Measurements from ENCODE around the gene ANO4.
"Not testable (repeated sequence)": the region's sequence is repeated elsewhere in the genome, so short reads cannot be mapped to it uniquely, and the experiment has no call there.

The ANO4 gene

DNA sequence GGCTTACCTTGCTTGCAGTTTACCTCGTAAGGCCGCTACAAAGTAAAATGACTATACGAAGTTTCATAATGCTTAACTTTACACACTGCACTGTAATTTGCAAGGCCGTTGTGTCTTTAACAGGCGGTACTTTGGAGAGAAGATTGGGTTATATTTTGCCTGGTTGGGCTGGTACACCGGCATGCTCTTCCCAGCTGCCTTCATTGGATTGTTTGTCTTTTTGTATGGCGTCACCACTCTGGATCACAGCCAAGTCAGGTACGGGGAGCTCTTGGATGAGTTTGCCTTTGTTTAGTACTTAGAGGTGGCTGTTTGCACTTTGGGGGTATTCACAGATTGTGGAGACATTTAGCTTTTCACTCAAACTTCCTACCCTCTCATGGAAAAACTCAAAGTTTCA is 247.6 kb downstream of the ANO4 start:
- no peak for DNase-seq (ENCODE audit: low read depth)

- no peak for DNase-seq (ENCODE audit: low read depth)
Measured at GRCh38 chr12:101044512-101045059, 250.0 kb downstream of the ANO4 start.

GRCh38 chr12:101045486-101046464 is 251.2 kb downstream of the ANO4 start:
- DNase-seq (ENCODE audit: low read depth) = no peak

GRCh38 chr12:101047652-101048051 is 253.1 kb downstream of the ANO4 start:
- no peak for DNase-seq (ENCODE audit: low read depth)

GRCh38 chr12:101050631-101051030 is 256.1 kb downstream of the ANO4 start:
- no peak for DNase-seq (ENCODE audit: low read depth)

DNA sequence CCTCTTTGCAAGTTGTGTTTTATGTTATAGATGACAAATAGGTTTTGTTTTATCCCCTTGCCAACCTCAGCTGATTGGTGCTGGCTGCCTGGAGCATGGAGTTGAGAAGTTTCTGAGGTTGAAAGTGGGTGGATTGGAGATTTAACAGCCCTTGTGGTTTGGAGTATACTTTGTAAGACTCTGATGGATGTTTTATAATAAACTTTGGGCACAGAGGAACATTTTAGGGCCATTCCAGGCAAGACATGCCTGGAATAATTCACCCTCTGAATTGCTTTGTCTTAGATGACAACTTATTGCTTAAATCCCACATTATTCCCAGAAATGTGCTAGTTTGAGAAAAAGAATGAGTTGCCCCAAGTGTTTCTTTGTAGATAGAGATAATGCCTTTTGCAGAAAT is 256.6 kb downstream of the ANO4 start:
- no peak for DNase-seq (ENCODE audit: low read depth)

DNA sequence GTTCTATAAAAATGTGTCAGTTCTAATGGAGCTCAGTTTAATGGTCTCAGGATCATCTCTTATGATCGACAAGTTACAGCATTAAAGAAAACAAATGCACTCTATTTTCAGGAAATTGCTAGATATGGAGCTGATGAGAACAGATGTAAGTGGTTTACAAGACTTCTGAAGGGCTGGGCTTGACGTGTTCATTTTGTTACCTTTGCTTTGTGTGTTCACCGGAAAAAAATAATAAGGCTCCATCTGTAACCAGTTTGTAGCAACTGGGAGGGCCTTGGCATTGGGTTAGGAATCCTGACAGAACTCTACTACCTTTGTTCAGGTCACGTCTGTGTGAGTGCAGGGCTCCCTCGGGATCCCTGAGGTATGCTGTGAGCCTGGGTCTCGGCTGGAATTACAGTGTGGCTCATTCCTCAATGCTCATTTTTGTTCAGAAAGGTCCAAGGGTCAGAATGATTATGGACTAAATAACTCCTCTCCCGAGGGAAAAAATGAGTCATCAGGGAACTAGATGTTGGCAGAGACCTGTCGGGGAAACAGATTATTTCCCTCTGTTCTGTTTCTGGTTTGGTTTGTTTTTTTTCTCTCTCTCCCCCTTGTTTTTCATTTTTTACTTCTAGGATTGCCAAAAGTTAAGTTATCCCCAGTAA is 257.4 kb downstream of the ANO4 start:
- peak; percentile 78 for DNase-seq (ENCODE audit: low read depth)

DNA sequence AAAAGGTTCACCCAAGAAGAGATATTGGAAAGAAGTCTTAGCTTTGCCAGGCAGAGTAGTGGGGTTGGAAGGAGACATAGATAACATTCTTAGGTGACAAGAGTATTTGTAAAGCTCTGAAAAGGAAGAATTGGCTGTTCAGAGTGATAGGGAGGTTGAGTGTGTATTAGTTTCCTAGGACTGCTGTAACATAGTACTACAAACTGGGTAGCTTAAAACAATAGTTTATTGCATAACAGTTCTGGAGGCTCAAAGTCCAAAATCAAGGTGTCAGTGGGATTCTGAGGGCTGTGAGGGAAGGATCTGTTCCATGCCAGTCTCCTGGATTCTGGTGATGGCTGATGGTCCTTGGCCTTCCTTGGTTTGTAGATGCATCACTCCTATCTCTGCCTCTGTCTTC is 258.6 kb downstream of the ANO4 start:
- no peak for DNase-seq (ENCODE audit: low read depth)

DNA sequence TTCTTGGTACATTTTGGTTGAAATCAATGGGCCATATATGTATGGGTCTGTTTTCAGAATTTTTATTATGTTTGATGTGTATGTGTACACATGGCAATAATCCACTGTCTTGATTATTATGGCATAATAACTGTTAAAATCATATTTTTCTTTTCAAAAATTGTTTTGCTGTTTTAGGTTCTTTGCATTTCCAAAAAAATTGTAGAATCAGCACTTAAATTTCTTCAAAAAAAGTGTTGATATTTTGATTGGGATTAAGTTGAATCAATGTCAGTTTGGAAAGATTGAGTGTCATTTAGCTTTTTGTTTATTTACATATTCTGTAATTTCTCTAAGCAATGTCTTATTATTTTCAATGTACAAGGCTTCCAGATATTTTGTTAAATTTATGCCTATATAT is 261.4 kb downstream of the ANO4 start:
- DNase-seq (ENCODE audit: low read depth) = no peak

- DNase-seq (ENCODE audit: low read depth) = not testable (repeated sequence)
Measured at GRCh38 chr12:101062508-101062907, 267.9 kb downstream of the ANO4 start.

GRCh38 chr12:101064721-101065120 is 270.1 kb downstream of the ANO4 start:
- DNase-seq (ENCODE audit: low read depth) = no peak

DNA sequence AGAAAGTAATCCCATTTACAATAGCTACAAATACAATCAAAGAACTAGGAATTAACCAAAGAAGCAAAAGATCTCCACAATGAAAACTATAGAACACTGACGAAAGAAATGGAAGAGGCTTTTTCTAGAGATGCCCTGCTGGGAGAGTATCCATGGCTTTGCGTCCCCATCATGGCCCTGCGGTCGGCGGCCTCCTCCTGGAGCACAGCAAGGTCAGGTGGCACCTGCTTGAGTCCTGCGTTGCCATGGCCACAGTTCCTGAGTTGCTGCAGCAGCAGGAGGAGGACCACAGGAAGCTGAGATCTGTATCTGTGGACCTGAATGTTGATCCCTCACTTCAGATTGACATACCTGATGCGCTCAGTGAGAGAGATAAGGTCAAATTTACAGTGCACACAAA is 271.9 kb downstream of the ANO4 start:
- no peak for DNase-seq (ENCODE audit: low read depth)

GRCh38 chr12:101068402-101068801 is 273.8 kb downstream of the ANO4 start:
- DNase-seq (ENCODE audit: low read depth) = no peak

- DNase-seq (ENCODE audit: low read depth) = no peak
Measured at GRCh38 chr12:101068836-101069235, 274.3 kb downstream of the ANO4 start.

- DNase-seq (ENCODE audit: low read depth) = no peak
Measured at GRCh38 chr12:101074940-101075680, 280.5 kb downstream of the ANO4 start.

DNA sequence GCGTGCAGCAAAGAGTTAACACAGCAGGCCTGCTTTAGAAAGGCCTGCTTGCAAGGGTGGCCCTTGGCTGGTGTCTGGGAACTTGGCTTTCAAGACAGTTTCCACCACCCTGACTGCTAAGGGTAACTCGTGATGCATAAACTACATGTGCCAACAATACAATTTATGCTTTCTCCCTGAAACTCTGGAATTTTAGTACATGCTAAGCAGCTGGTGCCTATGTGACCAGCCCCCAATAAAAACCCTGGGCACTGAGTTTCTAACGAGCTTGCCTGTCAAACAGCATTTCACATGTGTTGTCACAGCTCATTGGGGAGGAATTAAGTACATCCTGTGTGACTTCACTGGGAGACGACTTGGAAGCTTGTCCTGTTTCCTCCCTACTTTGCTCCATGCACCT is 282.3 kb downstream of the ANO4 start:
- DNase-seq (ENCODE audit: low read depth) = peak; percentile 39

DNA sequence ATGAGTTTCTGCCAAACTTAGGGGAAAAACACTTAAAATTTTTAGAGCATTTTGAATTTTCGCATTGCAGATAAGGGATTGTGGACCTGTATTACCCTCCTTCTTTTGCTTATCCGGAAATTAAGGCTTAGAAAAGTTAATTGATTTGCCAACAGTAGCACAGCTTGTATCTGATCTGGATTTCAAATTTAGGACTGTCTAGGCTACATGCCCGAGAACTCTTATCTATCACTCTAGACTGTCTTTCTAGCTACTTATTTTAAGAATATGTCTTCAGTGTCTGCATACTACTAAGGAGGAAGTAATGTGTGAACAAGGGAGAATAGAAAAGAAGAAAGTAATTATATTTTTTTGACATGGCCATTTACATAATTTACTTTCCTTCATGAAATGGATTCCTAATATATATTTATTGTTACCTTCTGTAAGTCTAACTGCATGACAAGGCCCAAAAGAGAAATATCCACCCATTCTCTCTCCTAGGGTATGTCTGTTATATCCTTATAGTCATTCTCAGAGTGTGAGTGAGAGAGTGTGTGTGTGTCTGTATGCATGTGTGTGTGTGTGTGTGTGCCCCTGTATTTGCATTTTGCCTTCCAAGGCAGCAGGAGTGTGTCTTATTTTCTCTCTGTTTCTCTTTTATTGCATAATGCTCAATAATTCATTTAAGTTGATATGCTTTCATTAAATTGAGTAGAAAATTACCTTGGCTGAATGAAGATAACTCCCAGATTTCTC is 283.4 kb downstream of the ANO4 start:
- no peak for DNase-seq (ENCODE audit: low read depth)

- DNase-seq (ENCODE audit: low read depth) = no peak
Measured at GRCh38 chr12:101078536-101079285, 284.1 kb downstream of the ANO4 start.

DNA sequence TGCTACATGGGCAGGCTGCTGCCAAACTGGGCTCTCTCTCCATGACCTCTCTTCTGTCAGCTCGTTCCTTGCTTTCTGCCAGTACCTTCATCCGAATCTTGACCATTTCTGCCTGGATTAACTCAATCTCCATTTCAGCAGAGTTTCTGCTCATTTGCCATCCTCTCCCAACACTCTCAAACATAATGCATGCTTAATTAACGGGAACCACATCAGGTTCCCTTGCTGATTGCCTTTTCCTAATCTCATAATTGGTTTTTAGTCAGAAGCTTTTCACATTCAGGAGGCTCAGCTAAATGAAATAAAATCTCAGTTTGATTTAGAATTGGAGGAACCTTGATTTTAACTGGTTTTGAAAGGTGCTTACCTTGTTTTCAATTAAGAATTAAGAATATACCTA is 288.1 kb downstream of the ANO4 start:
- DNase-seq (ENCODE audit: low read depth) = no peak

DNA sequence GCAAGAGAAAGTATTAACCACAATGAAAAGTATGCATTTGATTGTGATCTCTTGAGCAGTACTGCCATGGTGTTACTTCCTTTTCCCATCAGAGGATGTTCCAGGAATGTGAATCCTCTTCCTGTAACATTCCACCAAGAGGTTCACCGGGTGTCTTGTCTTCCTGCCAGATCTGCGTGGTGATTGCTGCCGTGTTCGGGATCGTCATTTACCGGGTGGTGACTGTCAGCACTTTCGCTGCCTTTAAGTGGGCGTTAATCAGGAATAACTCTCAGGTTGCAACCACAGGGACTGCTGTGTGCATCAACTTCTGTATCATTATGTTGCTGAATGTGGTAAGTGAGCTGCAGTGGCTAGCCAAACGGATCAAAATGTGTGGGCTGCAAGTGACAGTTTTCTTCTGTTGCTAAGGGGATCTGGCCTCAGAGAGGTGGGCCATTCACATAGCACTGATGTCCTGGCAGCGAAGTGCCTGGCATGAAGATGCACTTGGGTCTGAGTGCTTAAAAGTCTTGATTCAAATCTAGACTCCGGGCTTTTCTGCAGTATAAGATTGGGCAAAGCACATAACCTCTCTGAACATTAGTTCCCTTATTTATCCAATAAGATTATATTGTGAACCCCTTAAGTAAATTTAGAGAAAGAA is 292.0 kb downstream of the ANO4 start:
- DNase-seq (ENCODE audit: low read depth) = peak; percentile 43

Data from ELR (cell line).